Lung (tissue), 16 donors: Measurements from ENCODE around the gene TFDP1. TPM values are rescaled to one million over a fixed set of nuclear protein-coding genes. Genes with fewer than 3 reads are reported as not detected.

Experiments used
- ATAC-seq: fragments of 200-7000 bp; cut with Tn5 transposase; one replicate; pipeline ENCODE4 v1.9.1; 2020; ENCODE audit warnings: moderate number of reproducible peaks; ENCODE audit not compliant: insufficient read depth, low FRiP score
- DNase-seq, 3 donors: peaks; one replicate each; pipeline ENCODE4 v3.0.0-alpha.2; 2013 to 2017
- H3K27ac ChIP-seq, 2 donors: one replicate each; pipeline ENCODE4 v1.5.1; 2013; ENCODE audit warnings: mild to moderate bottlenecking in 2 of 2, moderate library complexity in 2 of 2, control low read depth in 1 of 2, inconsistent platforms in 1 of 2, low read depth in 1 of 2, low read length in 1 of 2
- H3K27me3 ChIP-seq, 3 donors: one replicate each; pipeline ENCODE4 v1.5.1; 2013; ENCODE audit warnings: low read length in 2 of 3; ENCODE audit not compliant: control insufficient read depth in 3 of 3, insufficient read depth in 3 of 3
- H3K36me3 ChIP-seq, 4 donors: one replicate each; pipeline ENCODE4 v1.5.1; 2013; ENCODE audit warnings: low read length in 4 of 4, mild to moderate bottlenecking in 1 of 4, moderate library complexity in 1 of 4; ENCODE audit not compliant: control insufficient read depth in 4 of 4, insufficient read depth in 4 of 4
- H3K4me1 ChIP-seq, 5 donors: one replicate each; pipeline ENCODE4 v1.5.1; 2013; ENCODE audit warnings: low read length in 5 of 5, mild to moderate bottlenecking in 2 of 5, moderate library complexity in 1 of 5; ENCODE audit not compliant: control insufficient read depth in 5 of 5, insufficient read depth in 5 of 5
- H3K4me3 ChIP-seq: one replicate; pipeline ENCODE4 v1.5.1; 2013; ENCODE audit warnings: mild to moderate bottlenecking, control low read depth, moderate library complexity
- H3K9ac ChIP-seq, 2 donors: one replicate each; pipeline ENCODE4 v1.5.1; 2013; ENCODE audit warnings: low read length in 2 of 2, control low read depth in 1 of 2; ENCODE audit not compliant: insufficient read depth in 1 of 2
- H3K9me3 ChIP-seq, 4 donors: one replicate each; pipeline ENCODE4 v1.5.1; 2013; ENCODE audit warnings: low read length in 3 of 4, mild to moderate bottlenecking in 1 of 4, moderate library complexity in 1 of 4; ENCODE audit not compliant: control insufficient read depth in 4 of 4, insufficient read depth in 3 of 4
- CTCF ChIP-seq: IDR thresholded peaks from 2 replicates; pipeline ENCODE4 v1.5.1; 2012; ENCODE audit warnings: mild to moderate bottlenecking; ENCODE audit errors: control extremely low read depth, extremely low read depth
- whole genome bisulfite sequencing, 2 donors: extraction: QIAGEN DNeasy Blood & Tissue Kit; methylation state at CpG; one replicate each; pipeline ENCODE4 v1.1.7; 2013; 5-methylcytosine and 5-hydroxymethylcytosine counted together
- long read RNA-seq, 5 donors: transcript quantifications; one replicate each; lab custom pipeline, GENCODE V29; 2026
- polyA plus RNA-seq, 2 donors: library from polyadenylated mRNA; stranded (reverse); fragments of 200-250 nt; gene quantifications; one replicate each; pipeline ENCODE4 v1.2.1, GENCODE V29; 2013
- total RNA-seq, 2 donors: library from RNA; depleted of rRNA in 1 of 2; stranded (reverse); fragments of >200 nt in 1 of 2; gene quantifications; one replicate each; pipeline ENCODE4 v1.2.1, GENCODE V29; 2014 to 2021
- donor health status: control.
- donor health status: control.
- donor health status: Bipolar disorder and iron deficiency.
- donor health status: healthy.
- donor health status: DM: yes; HTN: yes; CAD: no.

The TFDP1 gene
- total RNA-seq = 10 to 100 TPM; 44.1 to 44.2 TPM
- 10 to 100 TPM; 19.6 to 36.6 TPM for polyA plus RNA-seq
- long read RNA-seq, donor 1, partial matches to known transcripts = 17 of 19 reads
- long read RNA-seq, donor 1, other reads (novel, unspliced or antisense) = 0 of 19 reads
- long read RNA-seq, donor 2, partial matches to known transcripts = 16 of 20 reads
- long read RNA-seq, donor 2, other reads (novel, unspliced or antisense) = 0 of 20 reads
- long read RNA-seq, donor 3, partial matches to known transcripts = 0 of 1 reads
- long read RNA-seq, donor 3, other reads (novel, unspliced or antisense) = 0 of 1 reads
- long read RNA-seq, donor 4, partial matches to known transcripts = 0 of 3 reads
- long read RNA-seq, donor 4, other reads (novel, unspliced or antisense) = 0 of 3 reads
- long read RNA-seq, donor 5, transcript TFDP1-201 (12 exons, 2,648 nt) = major isoform, 11 of 66 reads
- long read RNA-seq, donor 5, partial matches to known transcripts = 49 of 66 reads
- long read RNA-seq, donor 5, other reads (novel, unspliced or antisense) = 5 of 66 reads

- no peaks in the 10 kb centered on the region for H3K9me3 ChIP-seq
- H3K4me3 ChIP-seq = peak within 1 kb of the TSS; percentile 63
- H3K4me1 ChIP-seq = peaks cover 0 to 7% (median 5%) of the 10 kb centered on the region in 5 donors
- 3 to 4% methylated on average over 41 to 92 of the region's 92 CpGs for WGBS, 2 donors
- H3K27me3 ChIP-seq = no peaks in the 10 kb centered on the region
- peaks cover 0 to 13% (median 5%) of the 10 kb centered on the region in 4 donors for H3K36me3 ChIP-seq
- ATAC-seq (peak; percentile 86), DNase-seq (peak; percentile 92 to 96 (median 94))
- H3K27ac ChIP-seq = no peak within 1 kb of the TSS
- H3K9ac ChIP-seq = no peak within 1 kb of the TSS
- no peak for TF ChIP-seq CTCF
Measured at GRCh38 chr13:113584205-113584869, at the start of gene TFDP1. TFDP1 (plus strand) TSS chr13:113584753; CDS start chr13:113585838, 1,085 bp downstream.

- H3K27me3 ChIP-seq = peaks cover 0 to 16% (median 0%) of the 10 kb centered on the region in 3 donors
- peaks cover 0 to 16% (median 0%) of the 10 kb centered on the region in 5 donors for H3K4me1 ChIP-seq
- H3K27ac ChIP-seq = no peak overlapping the region
- H3K4me3 ChIP-seq = no peak overlapping the region
- no peak for TF ChIP-seq CTCF
- WGBS, 2 donors = 94 to 97% methylated on average over 13 of the region's 13 CpGs
- peaks cover 0 to 2% (median 0%) of the 10 kb centered on the region in 4 donors for H3K9me3 ChIP-seq
- H3K36me3 ChIP-seq = peaks cover 0 to 42% (median 13%) of the 10 kb centered on the region in 4 donors
- H3K9ac ChIP-seq = no peak overlapping the region
- DNase-seq = no peak
- no peak for ATAC-seq
Measured at GRCh38 chr13:113535381-113535781, 49.2 kb upstream of the TFDP1 start.

- no peak overlapping the region for H3K27ac ChIP-seq
- no peak overlapping the region for H3K4me3 ChIP-seq
- ATAC-seq (no peak), DNase-seq (no peak)
- H3K9me3 ChIP-seq = peaks cover 0 to 6% (median 2%) of the 10 kb centered on the region in 4 donors
- peaks cover 0 to 34% (median 21%) of the 10 kb centered on the region in 4 donors for H3K36me3 ChIP-seq
- H3K27me3 ChIP-seq = peaks cover 0 to 12% (median 0%) of the 10 kb centered on the region in 3 donors
- H3K9ac ChIP-seq = no peak overlapping the region
- peaks cover 0 to 16% (median 0%) of the 10 kb centered on the region in 5 donors for H3K4me1 ChIP-seq
- 96 to 97% methylated on average over 18 of the region's 18 CpGs for WGBS, 2 donors
- TF ChIP-seq CTCF = no peak
Measured at GRCh38 chr13:113536461-113537110, 48.0 kb upstream of the TFDP1 start.
